ENCODE data around the gene PCSK5. TPM values are rescaled to one million over a fixed set of nuclear protein-coding genes. Genes with fewer than 3 reads are reported as not detected.

The PCSK5 gene
- total and polyA plus RNA-seq, 4 donors, result 0.58 to 3.6 (median 0.82) TPM

GRCh38 chr9:75992482-75993206 is 102.2 kb downstream of the PCSK5 start:
- Histone ChIP-seq H3K27ac (ENCODE audit: low read depth in 1 of 2, low read length in 2 of 2) (no peak overlapping the region), H3K4me3 (ENCODE audit: low read depth in 1 of 3, low read length in 3 of 3) (no peak overlapping the region), H3K27me3 (ENCODE audit: control insufficient read depth in 4 of 4, insufficient read depth in 4 of 4, low read length in 3 of 4) (no peaks in the 10 kb centered on the region), H3K36me3 (ENCODE audit: control insufficient read depth in 4 of 4, insufficient read depth in 3 of 4, low read depth in 1 of 4, low read length in 3 of 4) (no peaks in the 10 kb centered on the region), H3K9ac (ENCODE audit: low read depth in 1 of 2, low read length in 2 of 2) (no peak overlapping the region), H3K4me1 (ENCODE audit: control insufficient read depth in 4 of 4, insufficient read depth in 4 of 4, low read length in 3 of 4) (peaks cover 3 to 13% (median 4%) of the 10 kb centered on the region in 4 donors), H3K9me3 (ENCODE audit: control insufficient read depth in 4 of 4, low read length in 3 of 4) (no peaks in the 10 kb centered on the region)
- WGBS, result 90% methylated on average over 8 of the region's 8 CpGs
- TF ChIP-seq CTCF (IDR thresholded peaks at IDR 0.05; ENCODE audit: low read depth, low read length, missing input control) (no peak), NR2F2 (IDR thresholded peaks at IDR 0.05) (no peak), ZBTB33 (IDR thresholded peaks at IDR 0.05) (no peak), FOXA2 (IDR thresholded peaks at IDR 0.05) (no peak), RAD21 (IDR thresholded peaks at IDR 0.05) (no peak), REST (IDR thresholded peaks at IDR 0.05) (no peak), TAF1 (conservative IDR thresholded peaks at IDR 0.05) (no peak), FOXA1 (IDR thresholded peaks at IDR 0.05) (no peak), RXRA (IDR thresholded peaks at IDR 0.05) (no peak), HNF4A (conservative IDR thresholded peaks at IDR 0.05) (no peak), MAX (IDR thresholded peaks at IDR 0.05) (no peak), JUND (IDR thresholded peaks at IDR 0.05) (no peak), YY1 (IDR thresholded peaks at IDR 0.05) (no peak), ATF3 (IDR thresholded peaks at IDR 0.05) (no peak), GABPA (IDR thresholded peaks at IDR 0.05 in 1 of 2, conservative IDR thresholded peaks at IDR 0.05 in 1 of 2) (no peak), SP1 (IDR thresholded peaks at IDR 0.05) (no peak), HNF4G (IDR thresholded peaks at IDR 0.05) (no peak), EGR1 (IDR thresholded peaks at IDR 0.05; ENCODE audit: low read depth in 2 of 2) (no peak)
- DNase-seq (ENCODE audit: low spot score), result no peak
